Naive B cell (primary cell): Measurements from ENCODE around the gene ACYP1. TPM values are rescaled to one million over a fixed set of nuclear protein-coding genes. Genes with fewer than 3 reads are reported as not detected.
A peak's percentile ranks its signal among the peaks of the same experiment; 100 is the strongest.
"Not testable (repeated sequence)": the region's sequence is repeated elsewhere in the genome, so short reads cannot be mapped to it uniquely, and the experiment has no call there.

ENCODE experiments used
- ATAC-seq, 2 donors: fragments of 150-1000 bp; cut with Tn5 transposase; 2 replicates each; pipeline ENCODE4 v1.10.0; 2021; ENCODE audit warnings: low read depth in 2 of 2, mild to moderate bottlenecking in 2 of 2, moderate library complexity in 2 of 2
- DNase-seq: peaks from one replicate; pipeline ENCODE4 v3.0.0; 2022
- H3K27ac Mint-ChIP-seq, 6 donors: one replicate each; pipeline ENCODE4 v1.8.0; 2020 to 2022; ENCODE audit warnings: mild to moderate bottlenecking in 6 of 6, mixed read lengths in 6 of 6, moderate library complexity in 5 of 6, inconsistent platforms in 2 of 6
- H3K27me3 Mint-ChIP-seq, 3 donors: one replicate each; pipeline ENCODE4 v1.8.0; 2021 to 2022; ENCODE audit warnings: mixed read lengths in 3 of 3, mild to moderate bottlenecking in 1 of 3
- H3K36me3 Mint-ChIP-seq, 2 donors: one replicate each; pipeline ENCODE4 v1.8.0; 2020 to 2022; ENCODE audit warnings: mixed read lengths in 2 of 2, inconsistent platforms in 1 of 2, mild to moderate bottlenecking in 1 of 2
- H3K4me1 Mint-ChIP-seq, 3 donors: one replicate each; pipeline ENCODE4 v1.8.0; 2020 to 2022; ENCODE audit warnings: mixed read lengths in 3 of 3, inconsistent platforms in 1 of 3, mild to moderate bottlenecking in 1 of 3, moderate library complexity in 1 of 3
- H3K4me3 Mint-ChIP-seq, 8 donors: one replicate each; pipeline ENCODE4 v1.8.0; 2020 to 2022; ENCODE audit warnings: mild to moderate bottlenecking in 8 of 8, mixed read lengths in 8 of 8, moderate library complexity in 8 of 8, inconsistent platforms in 2 of 8
- H3K9me3 Mint-ChIP-seq, 7 donors: one replicate each; pipeline ENCODE4 v1.8.0; 2020 to 2022; ENCODE audit warnings: mixed read lengths in 7 of 7, mild to moderate bottlenecking in 5 of 7, inconsistent platforms in 2 of 7, moderate library complexity in 1 of 7
- polyA plus RNA-seq, 6 donors: library from polyadenylated mRNA; unstranded; fragments of 300-500 nt; fragmentation: Illumina TruSeq; gene quantifications; one replicate each; pipeline ENCODE4 v1.2.3, GENCODE V29; 2021; ENCODE audit warnings: low read depth in 6 of 6

Gene ACYP1
- polyA plus RNA-seq, 6 donors from 2014 or later: 12.0 to 21.8 (median 17.2) TPM

DNA sequence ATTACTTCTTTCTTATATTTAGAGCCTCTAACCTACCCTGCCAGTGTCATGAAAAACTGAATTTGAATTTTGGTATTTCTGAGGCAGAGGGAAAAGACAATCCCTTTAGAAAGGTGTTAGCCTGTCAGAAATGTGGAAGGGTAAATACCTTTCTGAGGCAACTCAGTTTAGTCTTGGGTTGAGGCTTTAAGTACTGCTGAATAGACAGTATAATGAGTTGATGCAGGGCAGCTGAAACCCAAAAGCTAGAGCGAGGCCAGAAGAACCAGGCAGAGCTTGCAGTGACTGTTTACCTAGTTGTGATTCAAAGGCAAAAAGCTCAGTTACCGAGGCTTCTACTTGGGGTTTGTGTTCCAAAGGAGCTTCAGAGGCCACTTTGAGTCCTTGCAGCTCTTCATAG lies 24.3 kb upstream of the ACYP1 start:
- Mint-ChIP-seq H3K36me3 (peaks cover 12 to 15% of the 10 kb centered on the region in 2 donors), H3K9me3 (no peaks in the 10 kb centered on the region), H3K4me3 (no peak overlapping the region), H3K27ac (no peak overlapping the region), H3K27me3 (no peaks in the 10 kb centered on the region), H3K4me1 (no peaks in the 10 kb centered on the region)
- DNase-seq (no peak), ATAC-seq (no peak)

GRCh38 chr14:75084513-75084912 lies 20.7 kb upstream of the ACYP1 start:
- ATAC-seq: no peak
- H3K27ac Mint-ChIP-seq: no peak overlapping the region

GRCh38 chr14:75083271-75083670 lies 19.4 kb upstream of the ACYP1 start:
- Mint-ChIP-seq H3K36me3 (peaks cover 9 to 15% of the 10 kb centered on the region in 2 donors), H3K27ac (peak overlapping the region in 1 of 6 donors; percentile 33), H3K4me1 (no peaks in the 10 kb centered on the region), H3K9me3 (no peaks in the 10 kb centered on the region), H3K27me3 (no peaks in the 10 kb centered on the region), H3K4me3 (no peak overlapping the region)
- no peak for DNase-seq
- ATAC-seq: no peak

More at GRCh38 chr14:75084513-75084912, 20.7 kb upstream of the ACYP1 start:
- H3K27me3 Mint-ChIP-seq: no peaks in the 10 kb centered on the region
- peaks cover 12 to 15% of the 10 kb centered on the region in 2 donors for H3K36me3 Mint-ChIP-seq
- DNase-seq: no peak
- H3K9me3 Mint-ChIP-seq: no peaks in the 10 kb centered on the region
- no peaks in the 10 kb centered on the region for H3K4me1 Mint-ChIP-seq
- H3K4me3 Mint-ChIP-seq: no peak overlapping the region

GRCh38 chr14:75081660-75082229 lies 17.9 kb upstream of the ACYP1 start:
- Mint-ChIP-seq H3K27ac (no peak overlapping the region), H3K27me3 (no peaks in the 10 kb centered on the region), H3K4me3 (no peak overlapping the region), H3K4me1 (no peaks in the 10 kb centered on the region), H3K9me3 (no peaks in the 10 kb centered on the region), H3K36me3 (peaks cover 9 to 15% of the 10 kb centered on the region in 2 donors)
- ATAC-seq (no peak), DNase-seq (no peak)

DNA sequence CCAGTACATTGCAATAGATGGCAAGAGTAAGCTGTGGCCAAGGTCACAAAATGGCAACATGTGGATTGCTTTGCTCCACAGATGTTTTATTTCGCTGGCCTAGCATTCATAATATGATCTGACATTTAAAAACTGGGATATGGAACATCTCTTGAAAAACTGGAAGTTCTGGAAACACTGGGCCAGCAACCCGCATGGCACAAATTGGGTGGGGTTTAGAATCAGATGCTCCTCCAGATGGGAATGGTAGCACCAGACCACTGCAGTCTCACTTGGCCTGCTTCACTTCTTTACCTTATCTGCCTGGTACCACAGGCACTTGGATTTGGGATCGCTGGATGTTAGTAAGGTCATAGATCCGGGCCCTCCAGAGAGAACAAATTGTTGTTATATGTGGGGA lies 15.7 kb upstream of the ACYP1 start:
- DNase-seq (no peak), ATAC-seq (no peak)
- Mint-ChIP-seq H3K9me3 (no peaks in the 10 kb centered on the region), H3K27me3 (no peaks in the 10 kb centered on the region), H3K4me1 (no peaks in the 10 kb centered on the region), H3K36me3 (peaks cover 0 to 9% of the 10 kb centered on the region in 2 donors), H3K4me3 (no peak overlapping the region), H3K27ac (peak overlapping the region in 1 of 6 donors; percentile 56)

DNA sequence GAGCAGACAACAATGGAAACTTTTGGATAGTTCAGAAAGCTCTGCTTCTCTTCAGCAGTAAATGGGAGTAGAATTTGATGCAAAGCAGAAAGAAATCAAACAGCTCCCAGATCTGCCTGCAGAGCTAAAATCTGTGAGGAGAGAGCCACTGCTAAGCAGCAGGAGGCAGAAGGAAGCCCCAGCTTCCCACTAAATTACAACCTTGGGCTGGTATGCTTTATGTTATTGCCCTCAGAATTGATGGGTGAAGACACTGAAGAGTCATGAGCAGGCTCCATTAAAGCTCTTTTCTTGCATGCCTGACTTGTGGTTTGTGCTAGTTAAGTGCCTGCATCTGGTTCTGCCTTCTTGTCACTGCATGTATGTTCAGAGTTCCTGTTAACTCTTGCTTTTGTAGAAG lies 14.0 kb upstream of the ACYP1 start:
- Mint-ChIP-seq H3K27ac (no peak overlapping the region), H3K9me3 (no peaks in the 10 kb centered on the region), H3K4me1 (no peaks in the 10 kb centered on the region), H3K36me3 (no peaks in the 10 kb centered on the region), H3K4me3 (no peak overlapping the region), H3K27me3 (no peaks in the 10 kb centered on the region)
- ATAC-seq (no peak), DNase-seq (no peak)

DNA sequence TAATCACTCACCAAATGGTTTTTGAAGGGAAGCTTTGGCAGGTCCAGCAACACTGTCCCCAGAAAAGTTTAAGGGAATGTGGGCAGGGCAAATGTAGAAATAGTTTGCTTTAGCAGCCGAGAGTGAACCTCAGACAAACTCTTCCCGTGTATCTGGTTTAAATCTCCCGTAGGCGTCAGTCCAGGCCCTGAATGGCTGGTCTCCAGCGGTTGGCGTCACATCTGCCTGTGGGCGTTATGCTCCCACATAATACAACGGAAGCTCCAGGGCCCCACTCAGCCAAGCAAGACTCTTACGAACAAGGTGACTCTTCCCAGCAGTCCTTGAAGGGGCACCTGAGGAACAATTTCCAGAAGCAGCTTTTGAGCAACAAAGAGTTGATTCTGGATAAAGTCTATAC lies 6.6 kb upstream of the ACYP1 start:
- ATAC-seq: no peak
- no peaks in the 10 kb centered on the region for H3K27me3 Mint-ChIP-seq
- H3K36me3 Mint-ChIP-seq: no peaks in the 10 kb centered on the region
- peak overlapping the region in 2 of 8 donors; percentile 57 to 82 for H3K4me3 Mint-ChIP-seq
- no peak for DNase-seq
- no peaks in the 10 kb centered on the region for H3K9me3 Mint-ChIP-seq
- H3K27ac Mint-ChIP-seq: peak overlapping the region in 2 of 6 donors; percentile 22 to 54
- H3K4me1 Mint-ChIP-seq: peaks cover 0 to 5% (median 2%) of the 10 kb centered on the region in 3 donors

DNA sequence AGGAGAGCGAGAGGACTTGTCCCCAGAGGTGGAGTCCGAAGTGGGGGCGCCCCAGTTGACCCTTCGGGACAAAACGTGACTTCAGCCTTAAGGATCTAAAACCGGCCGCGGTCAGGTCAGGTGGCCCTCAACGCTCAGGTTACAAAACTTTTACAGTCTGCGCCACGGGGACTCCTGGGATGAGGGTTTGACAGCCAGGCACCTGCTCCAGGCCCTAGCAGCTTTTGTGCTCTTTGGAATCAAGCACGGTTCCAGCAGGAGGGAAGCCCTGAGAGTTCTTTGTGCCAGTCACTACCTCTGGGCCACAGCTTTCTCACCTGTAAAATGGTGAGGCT lies 6.0 kb upstream of the ACYP1 start:
- DNase-seq (no peak), ATAC-seq (no peak)
- Mint-ChIP-seq H3K36me3 (no peaks in the 10 kb centered on the region), H3K4me3 (peak overlapping the region in 1 of 8 donors; percentile 82), H3K27ac (peak overlapping the region in 2 of 6 donors; percentile 28 to 66), H3K4me1 (peaks cover 0 to 5% (median 3%) of the 10 kb centered on the region in 3 donors), H3K27me3 (no peaks in the 10 kb centered on the region), H3K9me3 (no peaks in the 10 kb centered on the region)

DNA sequence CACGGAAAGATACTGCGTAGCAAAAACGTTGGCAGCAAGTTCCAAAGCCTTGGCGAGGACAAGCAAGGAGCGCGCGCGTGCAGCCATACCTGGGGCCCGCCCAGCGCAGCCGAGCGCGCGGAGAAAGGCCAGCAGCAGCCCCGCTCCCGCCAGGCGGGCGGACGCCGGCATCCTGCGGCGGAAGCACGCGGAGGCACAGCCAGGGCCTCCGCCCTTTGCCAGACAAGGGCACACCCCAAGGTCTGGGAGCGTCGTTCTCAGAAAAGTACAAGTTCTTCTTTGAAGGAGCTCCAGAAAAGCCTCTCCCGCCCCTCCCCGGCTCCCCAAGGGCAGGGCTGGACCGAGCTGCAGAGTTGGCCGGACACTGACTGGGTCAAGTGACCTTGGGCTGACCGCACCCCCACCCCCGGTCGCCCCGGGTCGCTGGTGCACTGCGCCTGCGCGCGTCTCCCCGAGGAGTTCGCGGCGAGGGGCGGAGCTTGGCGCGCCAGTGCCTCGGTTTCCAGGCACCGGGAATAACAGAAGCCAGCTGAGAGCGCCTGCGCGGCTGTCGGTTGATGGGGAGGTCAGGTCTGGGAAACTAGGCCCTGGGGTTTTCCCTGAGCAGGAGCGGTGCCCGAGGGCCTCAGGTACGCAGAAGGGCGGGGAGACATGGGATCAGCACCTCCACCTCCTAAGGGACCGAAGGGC lies 5.4 kb upstream of the ACYP1 start, which contains the start of gene ZC2HC1C:
ZC2HC1C (plus strand) TSS at position 521 of the 690 bp plus-strand sequence. CDS start 933 bp downstream, outside the sequence.
- Mint-ChIP-seq H3K27me3 (no peaks in the 10 kb centered on the region), H3K27ac (peak within 1 kb of the TSS in 4 of 6 donors; percentile 22 to 66 (median 41)), H3K9me3 (no peaks in the 10 kb centered on the region), H3K4me1 (peaks cover under 1 to 6% (median 5%) of the 10 kb centered on the region in 3 donors), H3K4me3 (peak within 1 kb of the TSS in 2 of 8 donors; percentile 57 to 82), H3K36me3 (no peaks in the 10 kb centered on the region)
- DNase-seq (peak; percentile 33), ATAC-seq (peak; percentile 75 to 77)

DNA sequence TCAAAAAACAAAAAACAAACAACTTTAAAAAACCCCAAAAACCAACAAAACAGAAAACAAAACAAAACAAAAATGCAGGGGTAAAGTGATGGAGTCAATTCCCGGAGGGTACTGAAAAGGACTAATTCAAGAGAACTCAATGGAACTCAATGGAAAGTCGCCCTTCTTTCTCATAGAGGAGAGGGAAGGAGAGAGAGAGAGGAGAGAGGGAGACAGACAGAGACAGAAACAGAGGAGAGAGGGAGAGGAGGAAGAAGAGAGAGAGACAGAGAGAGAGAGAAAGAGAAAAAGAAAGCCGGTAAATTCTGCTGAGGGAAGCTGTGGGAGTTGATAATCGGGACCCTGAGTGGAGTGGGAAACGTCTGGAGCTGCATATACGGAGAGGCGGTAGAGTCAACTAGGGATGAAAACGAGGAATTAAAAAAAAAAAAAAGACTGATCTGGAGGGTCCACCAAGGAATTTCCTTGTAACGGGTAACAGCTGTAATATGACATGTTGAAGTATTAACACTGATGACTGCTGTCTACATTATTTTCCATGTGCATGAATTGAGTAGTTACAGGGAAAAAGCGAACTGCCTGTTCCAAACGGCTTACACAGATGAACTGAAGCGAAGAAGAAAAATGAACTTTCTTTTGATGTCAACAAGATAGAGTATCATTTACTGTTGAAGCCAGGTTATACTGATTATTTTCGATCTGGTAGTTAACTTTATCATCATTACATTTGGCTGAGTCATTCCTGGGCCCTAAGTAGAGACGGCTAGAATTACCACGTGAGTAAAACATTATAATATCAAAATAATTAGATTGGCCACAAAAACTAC lies 4.7 kb upstream of the ACYP1 start:
- Mint-ChIP-seq H3K36me3 (no peaks in the 10 kb centered on the region), H3K4me3 (no peak overlapping the region), H3K27me3 (no peaks in the 10 kb centered on the region), H3K27ac (no peak overlapping the region), H3K4me1 (peaks cover 7 to 14% (median 13%) of the 10 kb centered on the region in 3 donors), H3K9me3 (no peaks in the 10 kb centered on the region)
- ATAC-seq: no peak
- DNase-seq: no peak

GRCh38 chr14:75067765-75068164 lies 3.9 kb upstream of the ACYP1 start:
- not testable (repeated sequence) for ATAC-seq, H3K27ac Mint-ChIP-seq, H3K27me3 Mint-ChIP-seq, DNase-seq, H3K36me3 Mint-ChIP-seq, H3K4me3 Mint-ChIP-seq, H3K9me3 Mint-ChIP-seq
- H3K4me1 Mint-ChIP-seq: peaks cover 12 to 21% (median 20%) of the 10 kb centered on the region in 3 donors

GRCh38 chr14:75067212-75067611 lies 3.4 kb upstream of the ACYP1 start:
- DNase-seq: no peak
- H3K9me3 Mint-ChIP-seq: no peaks in the 10 kb centered on the region
- no peak overlapping the region for H3K27ac Mint-ChIP-seq
- no peak for ATAC-seq
- H3K4me1 Mint-ChIP-seq: peaks cover 12 to 25% (median 23%) of the 10 kb centered on the region in 3 donors
- H3K36me3 Mint-ChIP-seq: no peaks in the 10 kb centered on the region
- H3K27me3 Mint-ChIP-seq: no peaks in the 10 kb centered on the region
- H3K4me3 Mint-ChIP-seq: no peak overlapping the region

DNA sequence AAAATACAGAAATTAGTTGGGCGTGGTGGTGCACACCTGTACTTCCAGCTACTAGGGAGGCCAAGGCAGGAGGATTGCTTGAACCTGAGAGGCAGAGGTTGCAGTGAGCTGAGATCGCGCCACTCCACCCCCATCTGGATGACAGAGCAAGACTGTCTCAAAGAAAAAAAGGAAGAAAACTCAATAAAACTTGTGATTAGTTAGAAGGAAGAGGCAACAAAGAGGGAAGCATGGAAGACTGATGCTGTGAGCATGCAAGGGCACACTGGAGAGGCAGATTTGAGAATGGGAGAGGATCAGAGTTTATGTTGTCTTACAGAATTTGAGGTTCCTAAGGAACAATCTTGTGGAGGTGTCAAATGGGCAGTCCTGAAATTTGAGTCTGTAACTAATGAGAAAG lies 2.9 kb upstream of the ACYP1 start:
- DNase-seq (no peak), ATAC-seq (no peak)
- no peak overlapping the region for H3K4me3 Mint-ChIP-seq
- H3K36me3 Mint-ChIP-seq: no peaks in the 10 kb centered on the region
- H3K9me3 Mint-ChIP-seq: no peaks in the 10 kb centered on the region
- H3K27me3 Mint-ChIP-seq: no peaks in the 10 kb centered on the region
- H3K27ac Mint-ChIP-seq: no peak overlapping the region
- peaks cover 12 to 25% (median 23%) of the 10 kb centered on the region in 3 donors for H3K4me1 Mint-ChIP-seq
